WERI-Rb-1 (cell line): ENCODE results near the gene SRBD1.

Experiments used
- DNase-seq: peaks from one replicate; pipeline ENCODE4 v3.0.0-alpha.2; 2020
- H3K27ac ChIP-seq: fragments of 250-450 bp; sonication (Bioruptor Pico); 2 replicates; pipeline ENCODE4 v1.5.1; 2020; ENCODE audit warnings: mild to moderate bottlenecking, moderate library complexity
- H3K27me3 ChIP-seq: fragments of 250-450 bp; sonication (Bioruptor Pico); 2 replicates; pipeline ENCODE4 v1.5.1; 2021; ENCODE audit warnings: mild to moderate bottlenecking, low read depth, moderate library complexity; ENCODE audit not compliant: insufficient read depth, severe bottlenecking
- H3K36me3 ChIP-seq: fragments of 250-450 bp; sonication (Bioruptor Pico); 2 replicates; pipeline ENCODE4 v1.5.1; 2020; ENCODE audit warnings: mild to moderate bottlenecking, moderate library complexity
- H3K4me3 ChIP-seq: 2 replicates; pipeline ENCODE4 v1.5.1; 2011; ENCODE audit warnings: low read depth, mild to moderate bottlenecking, control low read depth, low read length
- H3K9me3 ChIP-seq: fragments of 250-450 bp; sonication (Bioruptor Pico); 2 replicates; pipeline ENCODE4 v1.5.1; 2021; ENCODE audit warnings: mild to moderate bottlenecking, moderate library complexity; ENCODE audit not compliant: severe bottlenecking
- CTCF ChIP-seq: IDR thresholded peaks from 2 replicates; pipeline ENCODE4 v1.5.1; 2011; ENCODE audit warnings: low read depth, mild to moderate bottlenecking, control low read depth, inconsistent platforms, low read length

SRBD1 gene

DNA sequence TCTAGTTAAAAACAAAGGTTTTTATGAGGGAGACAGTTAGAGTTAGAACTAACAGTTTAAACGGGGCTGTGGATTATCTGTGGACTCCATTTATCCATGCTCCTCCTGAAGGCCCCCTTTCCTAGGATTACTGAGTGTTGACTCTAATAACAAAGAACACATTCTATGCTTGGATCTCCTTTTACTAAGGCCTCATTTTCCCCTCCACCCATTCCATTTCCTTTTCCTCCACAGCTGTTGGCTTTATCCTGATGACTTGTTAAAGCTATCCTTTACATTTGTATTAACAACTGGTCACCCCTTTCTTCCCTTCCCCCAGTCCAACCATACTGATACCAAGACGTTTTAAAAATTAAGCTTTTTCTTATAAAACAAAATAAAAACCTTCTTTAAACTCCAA is 220.6 kb downstream of the SRBD1 start:
- H3K27me3 ChIP-seq = no peaks in the 10 kb centered on the region
- H3K4me3 ChIP-seq = no peak overlapping the region
- no peak for TF ChIP-seq CTCF
- no peak for DNase-seq
- no peak overlapping the region for H3K27ac ChIP-seq
- no peaks in the 10 kb centered on the region for H3K9me3 ChIP-seq
- H3K36me3 ChIP-seq = no peaks in the 10 kb centered on the region

- H3K27me3 ChIP-seq = no peaks in the 10 kb centered on the region
- H3K9me3 ChIP-seq = no peaks in the 10 kb centered on the region
- H3K4me3 ChIP-seq = no peak overlapping the region
- no peak for TF ChIP-seq CTCF
- no peak overlapping the region for H3K27ac ChIP-seq
- no peaks in the 10 kb centered on the region for H3K36me3 ChIP-seq
- DNase-seq = no peak
These were observed 222.4 kb downstream of the SRBD1 start for GRCh38 chr2:45388541-45389100.

GRCh38 chr2:45382744-45383143 is 228.3 kb downstream of the SRBD1 start:
- TF ChIP-seq CTCF = no peak
- Histone ChIP-seq H3K4me3 (no peak overlapping the region), H3K27ac (no peak overlapping the region), H3K9me3 (no peaks in the 10 kb centered on the region), H3K36me3 (no peaks in the 10 kb centered on the region), H3K27me3 (no peaks in the 10 kb centered on the region)
- DNase-seq = no peak

DNA sequence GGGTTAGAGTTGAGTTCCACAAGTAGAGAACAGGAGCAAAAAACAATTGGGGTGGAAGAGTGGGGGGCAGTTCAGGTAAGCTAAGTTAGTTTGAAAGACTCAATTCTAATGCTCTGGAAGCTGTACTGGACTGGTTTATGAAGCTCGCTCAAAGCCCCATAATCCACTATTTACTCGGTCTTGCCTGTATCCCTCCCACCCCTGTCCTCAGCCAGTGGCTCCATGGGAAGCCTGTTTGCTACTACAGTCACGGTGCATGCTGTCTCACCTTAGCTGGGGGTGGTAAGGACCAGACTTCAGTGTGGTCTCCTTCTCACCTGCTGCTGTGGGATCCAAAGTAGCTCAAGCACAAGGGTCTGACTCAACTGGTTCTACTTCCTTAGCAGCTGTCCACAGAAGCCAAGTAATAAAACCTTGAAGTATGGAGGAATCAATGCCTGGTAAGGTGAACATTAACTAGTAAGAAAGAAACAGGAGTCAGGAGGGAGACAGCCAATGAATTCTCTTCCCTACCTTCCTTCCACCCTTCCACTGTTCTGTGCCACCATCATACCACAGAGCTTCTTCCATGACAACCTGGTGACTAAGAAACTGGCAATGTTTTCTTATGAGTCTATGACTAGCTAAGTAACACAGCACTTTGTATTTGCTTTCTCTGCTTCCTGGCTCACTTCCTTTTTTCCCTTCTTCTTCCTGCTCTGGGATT is 230.8 kb downstream of the SRBD1 start:
- H3K27ac ChIP-seq = no peak overlapping the region

GRCh38 chr2:45379399-45380087 is 231.5 kb downstream of the SRBD1 start:
- no peak for TF ChIP-seq CTCF
- no peak overlapping the region for H3K4me3 ChIP-seq
- H3K36me3 ChIP-seq = no peaks in the 10 kb centered on the region
- no peaks in the 10 kb centered on the region for H3K9me3 ChIP-seq
- DNase-seq = no peak
- no peak overlapping the region for H3K27ac ChIP-seq
- H3K27me3 ChIP-seq = no peaks in the 10 kb centered on the region

More for the DNA sequence above, 230.8 kb downstream of the SRBD1 start:
- Histone ChIP-seq H3K9me3 (no peaks in the 10 kb centered on the region), H3K36me3 (no peaks in the 10 kb centered on the region), H3K4me3 (no peak overlapping the region), H3K27me3 (no peaks in the 10 kb centered on the region)
- no peak for DNase-seq
- no peak for TF ChIP-seq CTCF
